NT2/D1 (cell line): ENCODE results near the gene ZFP14.
"Not testable (repeated sequence)": the region's sequence is repeated elsewhere in the genome, so short reads cannot be mapped to it uniquely, and the experiment has no call there.

Source experiments
- SUZ12 ChIP-seq: IDR thresholded peaks from 2 replicates; pipeline ENCODE4 v1.6.1; 2011; ENCODE audit not compliant: insufficient read length, insufficient read depth; ENCODE audit errors: extremely low read depth
- YY1 ChIP-seq: IDR thresholded peaks from 2 replicates; pipeline ENCODE4 v1.6.1; 2011; ENCODE audit not compliant: insufficient read length, insufficient read depth
- ZNF274 ChIP-seq: IDR thresholded peaks from 2 replicates; pipeline ENCODE4 v1.6.1; 2011; ENCODE audit warnings: mild to moderate bottlenecking, low read depth, low read length

GRCh38 chr19:36315164-36315563 is 63.8 kb downstream of the ZFP14 start:
- not testable (repeated sequence) for TF ChIP-seq SUZ12, YY1, ZNF274
